ENCODE measurements around the gene PLAAT3.
"Not testable (repeated sequence)": the region's sequence is repeated elsewhere in the genome, so short reads cannot be mapped to it uniquely, and the experiment has no call there.

Gene PLAAT3

DNA sequence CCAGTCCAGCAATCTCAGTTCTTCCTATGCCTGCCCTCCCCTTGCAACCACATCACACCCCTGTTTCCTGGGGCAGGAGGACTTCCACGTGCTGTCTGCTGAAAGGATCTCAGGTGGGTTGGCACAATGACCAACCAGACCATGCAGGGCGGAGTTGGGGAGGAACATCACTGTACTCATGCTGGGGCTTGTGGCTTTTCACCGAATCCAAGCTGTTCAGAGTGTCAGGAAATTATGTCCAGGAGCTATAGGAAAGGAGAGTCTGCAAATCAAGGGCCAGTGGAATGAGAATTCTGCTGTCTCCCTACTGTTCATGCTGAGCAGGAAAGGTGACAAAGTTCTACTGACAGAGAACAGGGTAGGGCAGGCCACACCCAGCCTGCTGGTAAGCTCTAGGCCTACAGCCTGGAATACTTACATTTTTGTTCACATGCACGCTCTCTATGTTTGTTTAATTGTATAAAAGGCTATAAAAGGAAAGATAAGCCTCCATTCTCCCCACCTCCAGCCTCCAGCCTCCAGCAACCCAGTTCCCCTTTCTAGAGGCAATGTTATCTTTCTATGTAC, 49.4 kb downstream of the PLAAT3 start:
- DNase-seq: no peak

GRCh38 chr11:63564056-63564774, 50.0 kb downstream of the PLAAT3 start:
- DNase-seq: no peak

- no peak for DNase-seq
Measured at GRCh38 chr11:63563201-63564055, 50.8 kb downstream of the PLAAT3 start, which contains the start of gene PLAAT2. TSS of gene PLAAT2 (minus strand) at chr11:63563379. CDS start at chr11:63563324, 55 bp downstream.

GRCh38 chr11:63560506-63561180, 53.6 kb downstream of the PLAAT3 start:
- no peak for DNase-seq

DNA sequence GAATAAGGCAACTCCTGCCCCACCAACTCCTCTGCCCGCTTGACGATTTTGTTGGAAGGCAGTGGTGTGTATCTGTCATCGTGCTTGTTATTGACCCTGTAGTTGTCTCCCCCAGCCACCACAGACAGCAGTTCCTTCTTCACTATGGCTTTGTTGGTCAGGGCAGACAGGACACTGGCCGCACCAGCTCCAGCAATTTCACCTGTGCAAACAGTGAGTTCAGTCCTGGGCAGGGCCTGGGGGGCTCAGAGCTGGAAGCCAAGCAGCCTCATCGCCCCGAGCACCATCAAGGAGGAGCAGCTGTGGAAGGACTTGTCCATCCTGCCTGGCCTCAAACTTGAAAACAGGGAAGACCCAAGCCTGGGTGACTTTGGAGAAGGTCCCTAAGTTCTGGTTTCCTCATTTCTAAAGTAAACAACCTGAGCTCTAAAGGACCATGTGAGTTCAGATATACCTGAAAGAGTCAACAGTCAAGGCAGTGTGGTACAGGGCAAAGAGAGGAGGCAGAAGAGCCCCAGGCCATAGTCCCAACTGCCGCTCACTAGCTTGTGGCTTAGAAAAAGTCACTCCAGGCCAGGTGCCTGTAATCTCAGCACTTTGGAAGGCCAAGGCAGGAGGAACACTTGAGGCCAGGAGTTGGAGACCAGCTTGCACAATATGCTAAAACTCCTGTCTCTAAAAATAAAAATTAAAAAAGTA, 55.6 kb downstream of the PLAAT3 start:
- DNase-seq: no peak

- no peak for DNase-seq
Measured at GRCh38 chr11:63557570-63557969, 56.7 kb downstream of the PLAAT3 start.

GRCh38 chr11:63556404-63557013, 57.7 kb downstream of the PLAAT3 start:
- no peak for DNase-seq

DNA sequence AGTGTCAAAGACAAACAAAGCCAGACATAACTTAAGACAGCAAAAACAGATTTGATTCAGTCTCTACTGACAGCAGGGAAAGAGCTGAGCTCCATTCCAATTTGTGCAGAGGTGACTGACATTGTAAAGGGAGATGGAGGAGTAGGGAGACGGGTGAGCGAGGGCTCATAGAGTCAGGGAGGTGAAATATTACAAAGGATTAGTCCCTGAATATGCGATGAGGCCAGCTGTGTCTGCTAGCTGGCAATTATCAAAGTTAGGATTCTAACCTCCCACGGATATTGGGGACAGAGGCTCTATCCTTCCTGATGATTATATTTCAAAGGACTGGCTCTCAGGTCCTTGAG, 59.4 kb downstream of the PLAAT3 start:
- DNase-seq: no peak

DNA sequence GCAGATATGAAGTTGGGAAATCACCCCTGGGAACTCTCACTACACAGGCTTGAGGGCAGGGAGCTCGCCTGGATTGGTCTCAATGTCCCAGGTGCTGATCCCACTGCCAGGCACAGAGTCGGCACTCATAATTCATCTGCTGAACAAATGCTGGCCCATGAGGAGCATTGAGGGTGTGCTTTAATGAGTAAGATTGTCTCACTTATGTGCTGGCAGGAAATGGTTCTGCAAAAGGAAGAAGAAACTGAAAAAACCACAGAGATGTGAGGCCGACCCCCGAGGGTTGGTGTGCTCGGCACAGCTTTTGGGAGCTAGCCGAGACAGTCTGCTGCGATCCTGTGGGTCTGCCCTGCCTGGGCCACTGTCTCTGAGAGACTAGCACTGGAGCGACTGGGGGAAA, 60.5 kb downstream of the PLAAT3 start:
- no peak for DNase-seq

GRCh38 chr11:63552921-63553320, 61.3 kb downstream of the PLAAT3 start:
- DNase-seq: no peak

DNA sequence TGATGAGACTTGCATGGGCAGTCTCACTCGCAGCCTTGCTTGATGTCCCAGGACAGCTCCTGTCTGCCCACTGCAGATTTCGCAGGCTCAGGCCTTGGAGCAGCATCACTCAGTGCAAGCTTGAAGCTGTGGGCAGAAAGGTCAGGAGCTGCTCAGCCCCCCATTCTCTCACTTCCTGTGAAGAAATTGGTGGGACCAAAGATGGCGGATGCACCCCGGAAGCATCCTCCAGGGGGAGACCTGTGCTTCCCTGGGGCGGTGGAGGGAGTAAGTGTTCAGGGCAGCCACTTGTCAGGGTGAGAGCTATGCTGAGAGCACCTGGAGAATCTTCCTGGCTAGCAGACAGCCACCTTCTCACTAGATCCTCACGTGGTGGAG, 62.4 kb downstream of the PLAAT3 start:
- DNase-seq: no peak

DNA sequence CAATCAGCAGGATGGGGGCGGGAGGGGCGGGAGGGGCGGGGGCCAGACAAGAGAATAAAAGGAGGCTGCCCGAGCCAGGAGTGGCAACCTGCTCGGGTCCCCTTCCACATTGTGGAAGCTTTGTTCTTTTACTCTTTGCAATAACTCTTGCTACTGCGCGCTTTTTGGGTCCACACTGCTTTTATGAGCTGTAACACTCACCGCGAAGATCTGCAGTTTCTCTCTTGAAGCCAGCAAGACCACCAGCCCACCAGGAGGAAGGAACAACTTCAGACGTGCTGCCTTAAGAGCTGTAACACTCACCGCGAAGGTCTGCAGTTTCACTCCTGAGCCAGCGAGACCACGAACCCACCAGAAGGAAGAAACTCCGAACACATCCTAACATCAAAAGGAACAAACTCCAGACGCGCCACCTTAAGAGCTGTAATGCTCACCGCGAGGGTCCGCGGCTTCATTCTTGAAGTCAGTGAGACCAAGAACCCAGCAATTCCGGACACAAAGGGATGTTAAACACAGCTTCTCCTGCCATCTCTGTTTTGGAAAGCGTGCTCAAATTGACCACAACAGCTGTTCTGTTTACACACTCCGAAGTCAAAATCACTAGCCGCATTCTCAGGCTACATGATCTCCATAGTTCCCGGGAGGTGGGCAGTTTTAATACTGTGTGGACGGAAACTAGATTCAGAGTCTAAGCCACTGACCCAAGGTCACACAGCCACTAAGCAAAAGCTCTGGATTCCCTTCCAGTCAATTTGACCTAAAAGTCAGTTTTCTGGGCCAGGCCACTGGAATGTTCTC, 62.9 kb downstream of the PLAAT3 start:
- no peak for DNase-seq

GRCh38 chr11:63550156-63550700, 64.0 kb downstream of the PLAAT3 start:
- not testable (repeated sequence) for DNase-seq

DNA sequence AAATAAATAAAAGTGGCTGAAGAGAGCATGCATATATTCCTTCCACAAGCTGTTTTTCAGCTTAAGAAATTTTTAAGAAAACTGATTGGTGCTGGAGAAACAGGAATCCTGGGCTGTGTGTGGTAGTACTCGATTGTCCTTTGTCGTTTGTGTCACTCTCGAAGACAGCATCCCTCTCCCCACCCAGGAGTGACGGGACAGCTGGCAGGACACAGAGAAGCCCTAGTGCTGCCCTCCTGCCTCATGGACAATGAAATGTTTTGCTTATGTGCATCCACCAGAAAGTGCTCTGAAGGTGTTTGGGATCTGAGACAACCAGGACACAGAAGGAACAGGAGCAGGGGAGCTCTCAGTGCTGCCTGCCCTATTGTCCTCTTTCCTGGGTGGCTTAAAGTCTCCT, 64.8 kb downstream of the PLAAT3 start:
- no peak for DNase-seq

GRCh38 chr11:63548178-63548577, 66.1 kb downstream of the PLAAT3 start:
- no peak for DNase-seq

- DNase-seq: no peak
Measured at GRCh38 chr11:63547061-63547460, 67.2 kb downstream of the PLAAT3 start.

- DNase-seq: no peak
Measured at GRCh38 chr11:63543711-63544110, 70.5 kb downstream of the PLAAT3 start.

DNA sequence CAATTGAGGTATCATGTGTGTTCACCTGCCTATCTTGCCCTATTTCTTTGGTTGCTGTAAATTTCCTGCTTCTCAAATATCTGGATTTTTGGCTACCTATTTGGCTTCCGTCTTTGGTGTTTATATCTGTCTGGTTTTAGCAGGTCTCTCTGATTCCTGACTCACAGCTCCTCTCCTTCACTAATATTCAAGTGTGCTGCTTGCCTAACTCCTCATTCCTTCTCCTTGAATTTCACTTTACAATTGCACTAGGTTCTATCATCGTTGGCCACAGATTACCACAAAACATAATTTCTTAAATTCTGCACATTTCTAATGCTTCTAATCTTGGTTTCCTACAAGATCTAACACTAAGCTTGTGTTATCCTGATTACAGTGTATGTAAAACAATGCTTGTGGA, 71.7 kb downstream of the PLAAT3 start:
- not testable (repeated sequence) for DNase-seq

DNA sequence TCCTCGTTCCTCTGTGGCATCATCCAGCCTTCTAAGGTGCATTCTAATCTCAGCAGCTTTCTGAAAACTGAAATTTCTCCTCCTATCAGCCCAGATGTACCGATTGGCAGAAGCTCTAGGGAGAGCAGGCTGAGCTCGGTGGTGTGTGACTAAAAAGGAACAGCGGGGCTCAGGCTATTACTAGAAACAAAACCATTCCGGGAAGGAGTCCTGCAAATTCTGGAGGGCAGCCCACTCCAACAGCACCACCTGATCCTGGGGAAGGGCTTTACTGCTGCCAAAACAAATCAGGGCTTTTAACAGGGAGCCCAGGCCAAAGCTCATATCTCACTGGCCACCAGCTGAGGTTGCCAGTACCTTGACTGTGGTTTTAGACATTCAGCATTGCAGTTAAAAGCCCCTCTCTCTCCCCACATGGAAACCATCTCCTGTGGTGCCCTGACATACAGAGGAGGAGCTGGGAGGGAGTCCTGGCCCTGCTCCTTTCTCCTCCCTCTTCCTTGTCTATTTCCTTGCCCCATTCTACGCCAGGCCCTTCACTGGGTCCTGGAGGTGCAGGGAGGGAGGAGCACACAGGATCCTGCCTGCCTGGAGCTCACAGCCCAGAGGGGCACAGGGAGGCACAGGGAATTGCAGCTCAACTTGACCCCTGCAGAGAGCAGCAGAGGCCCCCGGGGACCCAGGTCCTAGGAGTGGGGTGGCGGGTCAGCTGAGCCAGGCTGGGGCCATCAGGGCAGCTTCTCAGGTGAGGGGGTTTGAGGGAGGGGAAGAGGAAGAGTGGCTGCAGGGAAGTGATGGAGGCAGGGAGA, 76.7 kb downstream of the PLAAT3 start:
- peak; percentile 38 for DNase-seq

- DNase-seq: no peak
Measured at GRCh38 chr11:63536669-63537292, 77.5 kb downstream of the PLAAT3 start, which contains the start of gene PLAAT4. TSS of gene PLAAT4 (plus strand) at chr11:63536808. CDS start at chr11:63536869, 61 bp downstream.

Data from NCI-H2081 treated with DMSO at 0.1 percent for 48 hours (cell line).